SK-N-SH (cell line): ENCODE data around the gene SMYD2. TPM values are rescaled to one million over a fixed set of nuclear protein-coding genes. Genes with fewer than 3 reads are reported as not detected.

Source experiments
- CTCF ChIA-PET: fragments of 300-600, 350-600 bp; formaldehyde crosslinking; extraction: SDS; loops from one replicate; lab custom pipeline; 2021; lab: Yijun Ruan, JAX
- POLR2A ChIA-PET: fragments of 350-600 bp; sonication (Branson Sonifier 250); formaldehyde crosslinking; extraction: SDS; loops from one replicate; lab custom pipeline; 2020; ENCODE audit warnings: antibody characterized with exemption, inconsistent platforms; lab: Yijun Ruan, JAX
- DNase-seq: peaks from one replicate; pipeline ENCODE4 v3.0.0; 2012
- H2AFZ ChIP-seq: fragments of 200-600 bp; sonication (generic); 2 replicates; pipeline ENCODE4 v1.8.1; 2016; ENCODE audit warnings: antibody characterized with exemption, mild to moderate bottlenecking, low read depth
- H3F3A ChIP-seq: fragments of 200-600 bp; sonication (generic); replicated peaks from 2 replicates; pipeline ENCODE3; 2016; ENCODE audit warnings: antibody characterized with exemption, mild to moderate bottlenecking; ENCODE audit not compliant: insufficient read depth
- H3K27ac ChIP-seq, 2 experiments: fragments of 200-500 bp in 1 of 2; fragments of 200-600 bp in 1 of 2; sonication (Bioruptor generic) in 1 of 2; sonication (generic), shearing (Covaris generic) in 1 of 2; 2 replicates each; pipeline versions ENCODE4 v1.5.1 to v1.6.1; 2014 to 2016; ENCODE audit warnings: low read depth in 2 of 2, inconsistent platforms in 1 of 2, low read length in 1 of 2, mild to moderate bottlenecking in 1 of 2, mixed read lengths in 1 of 2
- H3K27me3 ChIP-seq: fragments of 200-600 bp; sonication (generic), shearing (Covaris generic); 2 replicates; pipeline ENCODE4 v1.6.1; 2016; ENCODE audit warnings: mixed run types; ENCODE audit not compliant: insufficient read depth
- H3K36me3 ChIP-seq, 2 experiments: fragments of 200-500 bp in 1 of 2; fragments of 200-600 bp in 1 of 2; sonication (Bioruptor generic) in 1 of 2; sonication (generic) in 1 of 2; replicated peaks in 1 of 2; 2 replicates each; pipeline versions ENCODE3 to v1.5.1; 2014 to 2016; ENCODE audit warnings: low read length in 1 of 2, mild to moderate bottlenecking in 1 of 2; ENCODE audit not compliant: insufficient read depth in 2 of 2, control insufficient read depth in 1 of 2
- H3K4me1 ChIP-seq, 2 experiments: fragments of 200-500 bp in 1 of 2; fragments of 200-600 bp in 1 of 2; sonication (Bioruptor generic) in 1 of 2; sonication (generic), shearing (Covaris generic) in 1 of 2; 2 replicates each; pipeline versions ENCODE4 v1.5.1 to v1.6.1; 2014 to 2016; ENCODE audit warnings: low read depth in 1 of 2, low read length in 1 of 2, mixed run types in 1 of 2; ENCODE audit not compliant: insufficient read depth in 2 of 2, control insufficient read depth in 1 of 2
- H3K4me2 ChIP-seq: fragments of 200-600 bp; sonication (generic), shearing (Covaris generic); 2 replicates; pipeline ENCODE4 v1.6.1; 2017; ENCODE audit warnings: mixed run types
- H3K4me3 ChIP-seq, 2 experiments: fragments of 200-500 bp in 1 of 2; fragments of 200-600 bp in 1 of 2; sonication (Bioruptor generic) in 1 of 2; sonication (generic), shearing (Covaris generic) in 1 of 2; 2 replicates each; pipeline versions ENCODE4 v1.5.1 to v1.8.1; 2014 to 2016; ENCODE audit warnings: low read depth in 2 of 2, inconsistent platforms in 1 of 2, low read length in 1 of 2, mild to moderate bottlenecking in 1 of 2, mixed read lengths in 1 of 2, moderate library complexity in 1 of 2
- H3K79me2 ChIP-seq: fragments of 200-600 bp; sonication (generic); 2 replicates; pipeline ENCODE4 v1.8.1; 2017; ENCODE audit warnings: mild to moderate bottlenecking; ENCODE audit not compliant: insufficient read depth
- H3K9ac ChIP-seq: fragments of 200-600 bp; sonication (generic); 2 replicates; pipeline ENCODE4 v1.6.1; 2017; ENCODE audit warnings: mixed run types
- H3K9me2 ChIP-seq: fragments of 200-600 bp; sonication (generic); 2 replicates; pipeline ENCODE4 v1.6.1; 2017; ENCODE audit warnings: mixed run types
- H3K9me3 ChIP-seq: fragments of 200-600 bp; sonication (generic); 2 replicates; pipeline ENCODE4 v1.6.1; 2017; ENCODE audit warnings: mixed run types, mild to moderate bottlenecking, moderate library complexity
- H4K20me1 ChIP-seq: fragments of 200-600 bp; sonication (generic); 2 replicates; pipeline ENCODE4 v1.6.1; 2017; ENCODE audit warnings: mild to moderate bottlenecking, mixed run types; ENCODE audit not compliant: insufficient read depth
- CHD2 ChIP-seq: fragments of 150-350 bp; IDR thresholded peaks from 2 replicates; pipeline ENCODE4 v1.6.1; 2018; ENCODE audit warnings: low read length; ENCODE audit not compliant: partially characterized antibody
- ELF1 ChIP-seq: IDR thresholded peaks from 2 replicates; pipeline ENCODE4 v1.4.0; 2012
- EP300 ChIP-seq, 2 experiments: IDR thresholded peaks; 2 replicates each; pipeline versions ENCODE4 v1.4.0 to v1.6.1; 2012; ENCODE audit warnings: borderline replicate concordance in 1 of 2, low read depth in 1 of 2, low read length in 1 of 2
- FOXM1 ChIP-seq: IDR thresholded peaks from 2 replicates; pipeline ENCODE4 v1.4.0; 2012; ENCODE audit warnings: low read depth, mild to moderate bottlenecking
- GABPA ChIP-seq: IDR thresholded peaks from 2 replicates; pipeline ENCODE4 v1.4.0; 2012; ENCODE audit warnings: low read depth, mild to moderate bottlenecking
- GATA2 ChIP-seq: sonication (generic); formaldehyde crosslinking; IDR thresholded peaks from 2 replicates; pipeline ENCODE4 v1.5.0; 2020; ENCODE audit warnings: mild to moderate bottlenecking, missing genetic modification reagents
- JUND ChIP-seq: IDR thresholded peaks from 2 replicates; pipeline ENCODE4 v1.4.0; 2012
- MEF2A ChIP-seq: IDR thresholded peaks from 2 replicates; pipeline ENCODE4 v1.4.0; 2012; ENCODE audit warnings: low read depth, borderline replicate concordance
- MXI1 ChIP-seq: IDR thresholded peaks from 2 replicates; pipeline ENCODE4 v1.6.1; 2012; ENCODE audit warnings: mild to moderate bottlenecking, low read depth, low read length, improper control_type of control experiment
- POLR2AphosphoS5 ChIP-seq: IDR thresholded peaks from 2 replicates; pipeline ENCODE4 v1.6.1; 2012; ENCODE audit warnings: low read depth, low read length
- RFX5 ChIP-seq: IDR thresholded peaks from 2 replicates; pipeline ENCODE4 v1.6.1; 2012; ENCODE audit warnings: mild to moderate bottlenecking, improper control_type of control experiment, low read length
- SIN3A ChIP-seq: IDR thresholded peaks from 2 replicates; pipeline ENCODE4 v1.6.1; 2012; ENCODE audit warnings: low read depth, mild to moderate bottlenecking, low read length, moderate library complexity, borderline replicate concordance
- TAF1 ChIP-seq: IDR thresholded peaks from 2 replicates; pipeline ENCODE4 v1.6.1; 2012; ENCODE audit warnings: low read depth, mild to moderate bottlenecking, low read length, moderate library complexity, borderline replicate concordance
- polyA plus RNA-seq, 3 experiments: library from polyadenylated mRNA; depleted of rRNA; stranded (reverse); fragments of >200 nt; gene quantifications; 2 replicates each; pipeline ENCODE4 v1.2.3, GENCODE V29; 2012
- TF ChIP-seq, protein P1 (sequence below): fragments of 150-350 bp; IDR thresholded peaks from 2 replicates; pipeline ENCODE4 v1.6.1; 2016; ENCODE audit warnings: mild to moderate bottlenecking, low read depth, low read length
- TF ChIP-seq, protein P2 (sequence below): IDR thresholded peaks from 2 replicates; pipeline ENCODE4 v1.4.0; 2012; ENCODE audit warnings: low read depth, borderline replicate concordance
- TF ChIP-seq, protein P3 (sequence below): fragments of 150-350 bp; IDR thresholded peaks from 2 replicates; pipeline ENCODE4 v1.6.1; 2017; ENCODE audit warnings: antibody characterized with exemption, low read length, low read depth, borderline replicate concordance
- TF ChIP-seq, protein P4 (sequence below): IDR thresholded peaks from 2 replicates; pipeline ENCODE4 v1.4.0; 2012; ENCODE audit warnings: low read depth, borderline replicate concordance

SMYD2 gene
- polyA plus RNA-seq, 1 of the 3 experiments (the other 2 are of a cell fraction): 23.1 TPM

DNA sequence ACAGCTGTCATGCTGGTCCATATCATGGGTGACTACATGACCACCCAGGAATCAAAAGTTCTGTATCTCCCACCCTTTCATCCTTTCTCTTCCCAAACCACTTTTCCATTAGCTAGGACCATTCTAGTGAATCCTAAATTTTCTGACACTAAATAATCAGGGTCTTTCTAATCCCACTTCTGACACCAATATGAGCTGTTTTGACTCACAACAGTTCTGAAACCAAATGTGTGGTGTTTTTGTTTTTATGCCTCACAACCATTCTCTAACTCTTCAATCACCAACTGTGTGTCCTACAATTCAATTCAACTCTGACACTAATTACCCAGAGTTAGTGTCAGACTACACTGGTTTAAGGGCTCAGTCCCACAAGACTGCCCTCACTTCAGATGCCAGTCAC is 63.9 kb downstream of the SMYD2 start:
- Histone ChIP-seq H3K36me3 (peaks cover 43 to 82% of the 10 kb centered on the region in 2 experiments), H3K4me2 (no peak overlapping the region), H4K20me1 (no peaks in the 10 kb centered on the region), H3K79me2 (no peaks in the 10 kb centered on the region), H3K4me3 (no peak overlapping the region), H3K9me3 (no peaks in the 10 kb centered on the region), H3K4me1 (no peaks in the 10 kb centered on the region; a peak in 1 of 4 replicates), H3K9ac (no peak overlapping the region), H3K27me3 (no peaks in the 10 kb centered on the region), H3F3A (peaks cover 20% of the 10 kb centered on the region), H3K27ac (no peak overlapping the region), H3K9me2 (no peaks in the 10 kb centered on the region), H2AFZ (no peak overlapping the region)
- TF ChIP-seq FOXM1: no peak
- TF ChIP-seq GATA2 (CRISPR knock-in tag): no peak
- TF ChIP-seq ELF1: no peak
- TF ChIP-seq MEF2A: no peak
- TF ChIP-seq CHD2: no peak
- no peak for TF ChIP-seq SIN3A
- no peak for TF ChIP-seq TAF1
- TF ChIP-seq, protein P1, sequence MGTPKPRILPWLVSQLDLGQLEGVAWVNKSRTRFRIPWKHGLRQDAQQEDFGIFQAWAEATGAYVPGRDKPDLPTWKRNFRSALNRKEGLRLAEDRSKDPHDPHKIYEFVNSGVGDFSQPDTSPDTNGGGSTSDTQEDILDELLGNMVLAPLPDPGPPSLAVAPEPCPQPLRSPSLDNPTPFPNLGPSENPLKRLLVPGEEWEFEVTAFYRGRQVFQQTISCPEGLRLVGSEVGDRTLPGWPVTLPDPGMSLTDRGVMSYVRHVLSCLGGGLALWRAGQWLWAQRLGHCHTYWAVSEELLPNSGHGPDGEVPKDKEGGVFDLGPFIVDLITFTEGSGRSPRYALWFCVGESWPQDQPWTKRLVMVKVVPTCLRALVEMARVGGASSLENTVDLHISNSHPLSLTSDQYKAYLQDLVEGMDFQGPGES: no peak
- TF ChIP-seq, protein P2, sequence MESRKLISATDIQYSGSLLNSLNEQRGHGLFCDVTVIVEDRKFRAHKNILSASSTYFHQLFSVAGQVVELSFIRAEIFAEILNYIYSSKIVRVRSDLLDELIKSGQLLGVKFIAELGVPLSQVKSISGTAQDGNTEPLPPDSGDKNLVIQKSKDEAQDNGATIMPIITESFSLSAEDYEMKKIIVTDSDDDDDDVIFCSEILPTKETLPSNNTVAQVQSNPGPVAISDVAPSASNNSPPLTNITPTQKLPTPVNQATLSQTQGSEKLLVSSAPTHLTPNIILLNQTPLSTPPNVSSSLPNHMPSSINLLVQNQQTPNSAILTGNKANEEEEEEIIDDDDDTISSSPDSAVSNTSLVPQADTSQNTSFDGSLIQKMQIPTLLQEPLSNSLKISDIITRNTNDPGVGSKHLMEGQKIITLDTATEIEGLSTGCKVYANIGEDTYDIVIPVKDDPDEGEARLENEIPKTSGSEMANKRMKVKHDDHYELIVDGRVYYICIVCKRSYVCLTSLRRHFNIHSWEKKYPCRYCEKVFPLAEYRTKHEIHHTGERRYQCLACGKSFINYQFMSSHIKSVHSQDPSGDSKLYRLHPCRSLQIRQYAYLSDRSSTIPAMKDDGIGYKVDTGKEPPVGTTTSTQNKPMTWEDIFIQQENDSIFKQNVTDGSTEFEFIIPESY: no peak
- no peak for TF ChIP-seq JUND
- TF ChIP-seq, protein P3, sequence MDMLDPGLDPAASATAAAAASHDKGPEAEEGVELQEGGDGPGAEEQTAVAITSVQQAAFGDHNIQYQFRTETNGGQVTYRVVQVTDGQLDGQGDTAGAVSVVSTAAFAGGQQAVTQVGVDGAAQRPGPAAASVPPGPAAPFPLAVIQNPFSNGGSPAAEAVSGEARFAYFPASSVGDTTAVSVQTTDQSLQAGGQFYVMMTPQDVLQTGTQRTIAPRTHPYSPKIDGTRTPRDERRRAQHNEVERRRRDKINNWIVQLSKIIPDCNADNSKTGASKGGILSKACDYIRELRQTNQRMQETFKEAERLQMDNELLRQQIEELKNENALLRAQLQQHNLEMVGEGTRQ: no peak
- TF ChIP-seq GABPA: no peak
- TF ChIP-seq, protein P4, sequence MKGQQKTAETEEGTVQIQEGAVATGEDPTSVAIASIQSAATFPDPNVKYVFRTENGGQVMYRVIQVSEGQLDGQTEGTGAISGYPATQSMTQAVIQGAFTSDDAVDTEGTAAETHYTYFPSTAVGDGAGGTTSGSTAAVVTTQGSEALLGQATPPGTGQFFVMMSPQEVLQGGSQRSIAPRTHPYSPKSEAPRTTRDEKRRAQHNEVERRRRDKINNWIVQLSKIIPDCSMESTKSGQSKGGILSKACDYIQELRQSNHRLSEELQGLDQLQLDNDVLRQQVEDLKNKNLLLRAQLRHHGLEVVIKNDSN: no peak
- no peak for TF ChIP-seq EP300 (IDR thresholded peaks at IDR 0.05; ENCODE audit: borderline replicate concordance in 1 of 2, low read depth in 1 of 2, low read length in 1 of 2)
- no peak for TF ChIP-seq POLR2AphosphoS5
- no peak for TF ChIP-seq MXI1
- no peak for TF ChIP-seq RFX5
- CTCF ChIA-PET: interaction anchor here (0.9 to 7.3 kb wide), 8 partner anchors 9 to 291 kb away, joined by 3 to 59 read pairs (median 5); no protein-coding TSS in a partner anchor
- POLR2A ChIA-PET: no interaction called here
- DNase-seq: no peak
